Lung (tissue), 12 donors: Measurements from ENCODE around the gene CELSR1. TPM values are rescaled to one million over a fixed set of nuclear protein-coding genes. Genes with fewer than 3 reads are reported as not detected.

Experiments
- ATAC-seq: fragments of 200-7000 bp; cut with Tn5 transposase; one replicate; pipeline ENCODE4 v1.9.1; 2020; ENCODE audit warnings: moderate number of reproducible peaks; ENCODE audit not compliant: insufficient read depth, low FRiP score
- DNase-seq, 3 donors: peaks; one replicate each; pipeline ENCODE4 v3.0.0-alpha.2; 2013 to 2017
- H3K27ac ChIP-seq, 2 donors: one replicate each; pipeline ENCODE4 v1.5.1; 2013; ENCODE audit warnings: mild to moderate bottlenecking in 2 of 2, moderate library complexity in 2 of 2, control low read depth in 1 of 2, inconsistent platforms in 1 of 2, low read depth in 1 of 2, low read length in 1 of 2
- H3K27me3 ChIP-seq, 3 donors: one replicate each; pipeline ENCODE4 v1.5.1; 2013; ENCODE audit warnings: low read length in 2 of 3; ENCODE audit not compliant: control insufficient read depth in 3 of 3, insufficient read depth in 3 of 3
- H3K36me3 ChIP-seq, 4 donors: one replicate each; pipeline ENCODE4 v1.5.1; 2013; ENCODE audit warnings: low read length in 4 of 4, mild to moderate bottlenecking in 1 of 4, moderate library complexity in 1 of 4; ENCODE audit not compliant: control insufficient read depth in 4 of 4, insufficient read depth in 4 of 4
- H3K4me1 ChIP-seq, 5 donors: one replicate each; pipeline ENCODE4 v1.5.1; 2013; ENCODE audit warnings: low read length in 5 of 5, mild to moderate bottlenecking in 2 of 5, moderate library complexity in 1 of 5; ENCODE audit not compliant: control insufficient read depth in 5 of 5, insufficient read depth in 5 of 5
- H3K4me3 ChIP-seq: one replicate; pipeline ENCODE4 v1.5.1; 2013; ENCODE audit warnings: mild to moderate bottlenecking, control low read depth, moderate library complexity
- H3K9ac ChIP-seq, 2 donors: one replicate each; pipeline ENCODE4 v1.5.1; 2013; ENCODE audit warnings: low read length in 2 of 2, control low read depth in 1 of 2; ENCODE audit not compliant: insufficient read depth in 1 of 2
- H3K9me3 ChIP-seq, 4 donors: one replicate each; pipeline ENCODE4 v1.5.1; 2013; ENCODE audit warnings: low read length in 3 of 4, mild to moderate bottlenecking in 1 of 4, moderate library complexity in 1 of 4; ENCODE audit not compliant: control insufficient read depth in 4 of 4, insufficient read depth in 3 of 4
- CTCF ChIP-seq: IDR thresholded peaks from 2 replicates; pipeline ENCODE4 v1.5.1; 2012; ENCODE audit warnings: mild to moderate bottlenecking; ENCODE audit errors: control extremely low read depth, extremely low read depth
- WGBS, 2 donors: extraction: QIAGEN DNeasy Blood & Tissue Kit; methylation state at CpG; one replicate each; pipeline ENCODE4 v1.1.7; 2013; 5-methylcytosine and 5-hydroxymethylcytosine counted together
- polyA plus RNA-seq, 2 donors: library from polyadenylated mRNA; stranded (reverse); fragments of 200-250 nt; gene quantifications; one replicate each; pipeline ENCODE4 v1.2.1, GENCODE V29; 2013
- total RNA-seq, 2 donors: library from RNA; depleted of rRNA in 1 of 2; stranded (reverse); fragments of >200 nt in 1 of 2; gene quantifications; one replicate each; pipeline ENCODE4 v1.2.1, GENCODE V29; 2014 to 2021
- donor health status: control.
- donor health status: control.
- donor health status: Bipolar disorder and iron deficiency.
- donor health status: healthy.
- donor health status: DM: yes; HTN: yes; CAD: no.

Gene CELSR1
- total and polyA plus RNA-seq, 4 donors, result 14.0 to 65.9 (median 32.7) TPM

DNA sequence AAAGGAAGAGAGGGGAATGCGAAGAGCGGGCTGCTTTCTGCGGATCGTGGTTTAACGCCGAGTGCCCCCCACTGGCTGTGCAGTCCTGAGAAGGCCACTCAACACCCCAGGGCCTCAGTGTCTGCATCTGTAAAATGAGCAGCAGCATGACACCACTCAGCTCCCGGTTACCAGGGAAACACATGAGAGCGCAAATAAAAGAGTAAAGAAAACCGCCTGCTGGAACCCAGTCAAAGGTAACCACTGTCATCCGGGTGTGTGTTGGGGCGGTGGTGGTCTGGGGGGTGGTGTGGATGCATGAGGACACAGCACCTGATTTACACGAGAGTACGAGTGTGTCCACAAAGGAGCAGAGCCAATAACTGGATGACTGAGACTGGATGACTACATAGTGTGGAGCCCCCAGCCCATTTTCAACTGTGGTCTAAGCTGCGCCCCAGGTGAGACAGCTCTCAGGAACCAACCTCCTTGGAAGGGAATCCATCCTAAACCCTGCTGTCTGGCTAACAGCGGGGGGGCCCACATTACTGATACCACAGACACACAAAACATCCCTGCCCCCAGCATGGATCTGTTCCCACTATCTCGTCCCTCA, 5.7 kb downstream of the CELSR1 start:
- no peak for TF ChIP-seq CTCF
- no peak overlapping the region for H3K9ac ChIP-seq
- DNase-seq (no peak), ATAC-seq (no peak)
- peaks cover 6 to 11% (median 10%) of the 10 kb centered on the region in 3 donors for H3K27me3 ChIP-seq
- no peaks in the 10 kb centered on the region for H3K36me3 ChIP-seq
- 82 to 89% methylated on average over 16 of the region's 16 CpGs for WGBS, 2 donors
- H3K4me1 ChIP-seq, result peaks cover 0 to 18% (median 3%) of the 10 kb centered on the region in 5 donors
- no peak overlapping the region for H3K27ac ChIP-seq
- no peak overlapping the region for H3K4me3 ChIP-seq
- peaks cover 0 to 6% (median 0%) of the 10 kb centered on the region in 4 donors for H3K9me3 ChIP-seq

DNA sequence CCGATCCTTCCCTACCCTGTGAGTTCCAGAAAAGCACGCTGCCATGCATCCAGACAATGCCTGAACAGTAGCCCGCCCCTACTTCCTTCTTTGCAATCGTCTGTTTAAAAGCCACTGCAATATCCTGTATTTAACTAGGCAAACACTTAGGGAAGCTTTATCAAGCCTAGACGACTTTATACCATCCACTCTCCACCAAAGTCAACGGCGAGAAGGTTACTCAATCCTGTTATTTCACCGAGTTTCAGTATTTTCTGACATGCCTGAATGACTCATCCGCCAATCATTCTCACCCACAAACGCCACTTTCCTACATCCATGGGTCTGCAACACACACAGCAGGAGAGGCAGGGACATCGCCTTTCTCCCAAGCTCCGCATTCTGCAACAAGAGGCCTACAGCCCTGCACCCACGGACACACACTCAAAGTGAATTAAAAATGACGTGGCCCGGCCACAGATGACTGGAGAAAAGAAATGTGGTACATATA, 9.3 kb downstream of the CELSR1 start:
- ATAC-seq (peak; percentile 84), DNase-seq (peak; percentile 46 to 79 (median 51))
- Histone ChIP-seq H3K27ac (peak overlapping the region in 1 of 2 donors; percentile 67), H3K9ac (no peak overlapping the region), H3K9me3 (peaks cover 0 to 3% (median 0%) of the 10 kb centered on the region in 4 donors), H3K4me1 (peaks cover 0 to 16% (median 3%) of the 10 kb centered on the region in 5 donors), H3K4me3 (no peak overlapping the region), H3K36me3 (no peaks in the 10 kb centered on the region), H3K27me3 (peaks cover 0 to 16% (median 0%) of the 10 kb centered on the region in 3 donors)
- 15 to 35% methylated on average over 15 of the region's 15 CpGs for WGBS, 2 donors
- no peak for TF ChIP-seq CTCF

GRCh38 chr22:46526244-46526839, 11.1 kb downstream of the CELSR1 start:
- Histone ChIP-seq H3K27me3 (peaks cover 0 to 16% (median 2%) of the 10 kb centered on the region in 3 donors), H3K9me3 (peaks cover 0 to 6% (median 0%) of the 10 kb centered on the region in 4 donors), H3K9ac (no peak overlapping the region), H3K4me1 (peaks cover 0 to 18% (median 3%) of the 10 kb centered on the region in 5 donors), H3K36me3 (no peaks in the 10 kb centered on the region), H3K4me3 (no peak overlapping the region), H3K27ac (peak overlapping the region in 1 of 2 donors; percentile 32)
- no peak for TF ChIP-seq CTCF
- WGBS, 2 donors, result 77 to 91% methylated on average over 13 of the region's 13 CpGs
- ATAC-seq (no peak), DNase-seq (no peak)
